ENCODE results near the gene RHCE.
"Not testable (repeated sequence)": the region's sequence is repeated elsewhere in the genome, so short reads cannot be mapped to it uniquely, and the experiment has no call there.

The RHCE gene

GRCh38 chr1:25430073-25430966 lies 9.7 kb upstream of the RHCE start, which contains the start of gene MACO1:
Gene MACO1, plus strand, starts transcription at chr1:25430897. Its CDS starts 202 bp downstream, at chr1:25431099.
- peak within 1 kb of the TSS; percentile 88 for H3K4me3 ChIP-seq (ENCODE audit: low read depth, low read length)
- DNase-seq (ENCODE audit: low read depth, low spot score), result peak; percentile 69
- no peak for TF ChIP-seq CTCF (IDR thresholded peaks at IDR 0.05; ENCODE audit: insufficient read depth, low read length, missing control alignments)
- POLR2A ChIA-PET, result interaction anchor here (0.6 to 1.0 kb wide), 4 partner anchors 20 to 183 kb away, joined by 3 to 5 read pairs (median 4); partner anchors contain the start of gene RSRP1
- CTCF ChIA-PET, result interaction anchor here (1.1 to 2.3 kb wide), 4 partner anchors 12 to 90 kb away, joined by 3 to 8 read pairs (median 4); no protein-coding TSS in a partner anchor

- no peak for DNase-seq (ENCODE audit: low read depth, low spot score)
- POLR2A ChIA-PET, result no interaction called here
- H3K4me3 ChIP-seq (ENCODE audit: low read depth, low read length), result no peak overlapping the region
- CTCF ChIA-PET, result interaction anchor here (1.0 to 2.5 kb wide), 3 partner anchors 12 to 189 kb away, joined by 3 to 13 read pairs (median 3); no protein-coding TSS in a partner anchor
- no peak for TF ChIP-seq CTCF (IDR thresholded peaks at IDR 0.05; ENCODE audit: insufficient read depth, low read length, missing control alignments)
Measured at GRCh38 chr1:25428475-25429166, 8.0 kb upstream of the RHCE start.

GRCh38 chr1:25427696-25428095 lies 7.1 kb upstream of the RHCE start:
- CTCF ChIA-PET, result interaction anchor here (0.6 to 2.5 kb wide), 5 partner anchors 13 to 370 kb away, joined by 3 to 13 read pairs (median 3); no protein-coding TSS in a partner anchor
- no peak for TF ChIP-seq CTCF (IDR thresholded peaks at IDR 0.05; ENCODE audit: insufficient read depth, low read length, missing control alignments)
- DNase-seq (ENCODE audit: low read depth, low spot score), result no peak
- H3K4me3 ChIP-seq (ENCODE audit: low read depth, low read length), result no peak overlapping the region
- POLR2A ChIA-PET, result no interaction called here

- no peak overlapping the region for H3K4me3 ChIP-seq (ENCODE audit: low read depth, low read length)
- TF ChIP-seq CTCF (IDR thresholded peaks at IDR 0.05; ENCODE audit: insufficient read depth, low read length, missing control alignments), result no peak
- CTCF ChIA-PET, result interaction anchor here (1.2 kb wide), 1 partner anchor 96 kb away, joined by 5 read pairs; no protein-coding TSS in a partner anchor
- POLR2A ChIA-PET, result interaction anchor here (0.6 kb wide), 1 partner anchor 172 kb away, joined by 3 read pairs; no protein-coding TSS in a partner anchor
- no peak for DNase-seq (ENCODE audit: low read depth, low spot score)
Measured at GRCh38 chr1:25425098-25426085, 4.8 kb upstream of the RHCE start.

- POLR2A ChIA-PET; H3K4me3 ChIP-seq (ENCODE audit: low read depth, low read length); DNase-seq (ENCODE audit: low read depth, low spot score); CTCF ChIA-PET: not testable (repeated sequence)
Measured at GRCh38 chr1:25423206-25423605, 2.6 kb upstream of the RHCE start.

GRCh38 chr1:25419339-25419738 lies 1.3 kb downstream of the RHCE start:
- DNase-seq (ENCODE audit: low read depth, low spot score); H3K4me3 ChIP-seq (ENCODE audit: low read depth, low read length); POLR2A ChIA-PET: not testable (repeated sequence)
- CTCF ChIA-PET, result interaction anchor here (1.5 kb wide), 1 partner anchor 11 kb away, joined by 4 read pairs; no protein-coding TSS in a partner anchor

- CTCF ChIA-PET; POLR2A ChIA-PET; H3K4me3 ChIP-seq (ENCODE audit: low read depth, low read length); DNase-seq (ENCODE audit: low read depth, low spot score): not testable (repeated sequence)
Measured at GRCh38 chr1:25417280-25417679, 3.3 kb downstream of the RHCE start.

- POLR2A ChIA-PET; H3K4me3 ChIP-seq (ENCODE audit: low read depth, low read length); DNase-seq (ENCODE audit: low read depth, low spot score); CTCF ChIA-PET: not testable (repeated sequence)
Measured at GRCh38 chr1:25414578-25414977, 6.0 kb downstream of the RHCE start.

GRCh38 chr1:25414157-25414556 lies 6.5 kb downstream of the RHCE start:
- POLR2A ChIA-PET; H3K4me3 ChIP-seq (ENCODE audit: low read depth, low read length); DNase-seq (ENCODE audit: low read depth, low spot score); CTCF ChIA-PET: not testable (repeated sequence)

GRCh38 chr1:25412872-25413623 lies 7.6 kb downstream of the RHCE start:
- DNase-seq (ENCODE audit: low read depth, low spot score); H3K4me3 ChIP-seq (ENCODE audit: low read depth, low read length); CTCF ChIA-PET; POLR2A ChIA-PET: not testable (repeated sequence)

All from AG04449 (cell line).